ENCODE measurements around the gene ASIC1.

- no peak for TF ChIP-seq CTCF (IDR thresholded peaks at IDR 0.05; ENCODE audit: insufficient read depth, low read length, poor library complexity, severe bottlenecking)
- no peak for TF ChIP-seq EZH2phosphoT487 (conservative IDR thresholded peaks at IDR 0.05; ENCODE audit: low read length)
Measured at GRCh38 chr12:50073712-50074111, 16.3 kb downstream of the ASIC1 start.

Data from SU-DHL-6 (cell line).